Neutrophil (primary cell): ENCODE results near the gene ZNF284.

ENCODE experiments used
- H3K27ac ChIP-seq: fragments of 200-600 bp; sonication (generic); 2 replicates; pipeline ENCODE4 v1.5.1; 2016; ENCODE audit warnings: mild to moderate bottlenecking, moderate library complexity
- H3K27me3 ChIP-seq: fragments of 200-600 bp; sonication (generic); 2 replicates; pipeline ENCODE4 v1.6.0; 2016; ENCODE audit warnings: mild to moderate bottlenecking
- H3K36me3 ChIP-seq: fragments of 200-600 bp; sonication (generic); 2 replicates; pipeline ENCODE4 v1.5.1; 2017
- H3K4me1 ChIP-seq, 2 experiments: fragments of 200-600 bp in 1 of 2; sonication (generic) in 1 of 2; 1 replicate in 1 of 2; 2 replicates in 1 of 2; pipeline versions ENCODE4 v1.5.1 to v1.6.1; 2013 to 2016; ENCODE audit warnings: low read depth in 1 of 2, low read length in 1 of 2, mild to moderate bottlenecking in 1 of 2, moderate library complexity in 1 of 2; ENCODE audit not compliant: control insufficient read depth in 1 of 2, insufficient read depth in 1 of 2
- H3K4me3 ChIP-seq, 2 experiments: fragments of 200-600 bp in 1 of 2; sonication (generic) in 1 of 2; 1 replicate in 1 of 2; 2 replicates in 1 of 2; pipeline ENCODE4 v1.5.1; 2013 to 2016; ENCODE audit warnings: low read depth in 1 of 2, low read length in 1 of 2, mild to moderate bottlenecking in 1 of 2, moderate library complexity in 1 of 2
- H3K9me3 ChIP-seq: fragments of 200-600 bp; sonication (generic); 2 replicates; pipeline ENCODE4 v1.5.1; 2016
- TF ChIP-seq, protein P1 (sequence below): fragments of 200-600 bp; sonication (generic); IDR thresholded peaks from 2 replicates; pipeline ENCODE4 v1.5.1; 2016; ENCODE audit warnings: antibody characterized with exemption

ZNF284 gene

DNA sequence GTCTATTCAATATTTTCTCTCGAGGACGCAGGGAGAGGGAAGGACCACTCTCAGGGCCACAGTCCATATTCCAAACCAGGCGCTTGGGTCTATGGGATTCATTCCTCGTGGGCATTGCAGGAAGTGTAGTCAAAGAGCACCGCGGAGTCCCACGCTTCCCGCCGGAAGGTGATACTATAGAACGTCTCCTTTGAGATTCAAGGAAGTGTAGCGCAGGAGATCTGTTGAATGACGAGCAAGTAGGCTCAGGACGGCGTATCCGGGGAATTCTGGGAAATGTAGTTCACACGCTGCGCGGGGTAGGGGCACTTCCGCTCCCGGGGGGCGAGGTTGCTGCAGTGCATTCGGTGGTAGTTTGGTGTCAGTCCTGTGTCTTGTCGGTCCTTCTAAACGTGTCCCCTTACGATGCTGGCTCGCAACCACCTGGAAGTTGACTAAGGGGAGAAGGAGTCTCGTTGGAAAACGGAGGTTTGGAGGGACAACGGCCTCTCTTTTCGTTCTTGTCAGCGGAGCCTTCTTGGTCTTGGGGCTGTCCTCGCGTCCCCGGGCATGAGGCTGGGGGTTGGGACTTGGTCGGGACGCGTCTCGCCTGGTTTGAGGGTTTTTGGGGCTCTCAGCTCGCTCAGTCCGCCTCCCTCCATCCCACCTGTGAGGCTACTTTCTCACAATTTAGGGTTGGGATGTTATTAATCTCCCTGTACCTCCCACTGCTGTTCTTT is at the start of gene ZNF284:
Gene ZNF284, plus strand, starts transcription at position 336 of the 719 bp plus-strand sequence. CDS start 4,231 bp downstream, outside the sequence.
- no peaks in the 10 kb centered on the region for H3K27me3 ChIP-seq
- TF ChIP-seq, protein P1, sequence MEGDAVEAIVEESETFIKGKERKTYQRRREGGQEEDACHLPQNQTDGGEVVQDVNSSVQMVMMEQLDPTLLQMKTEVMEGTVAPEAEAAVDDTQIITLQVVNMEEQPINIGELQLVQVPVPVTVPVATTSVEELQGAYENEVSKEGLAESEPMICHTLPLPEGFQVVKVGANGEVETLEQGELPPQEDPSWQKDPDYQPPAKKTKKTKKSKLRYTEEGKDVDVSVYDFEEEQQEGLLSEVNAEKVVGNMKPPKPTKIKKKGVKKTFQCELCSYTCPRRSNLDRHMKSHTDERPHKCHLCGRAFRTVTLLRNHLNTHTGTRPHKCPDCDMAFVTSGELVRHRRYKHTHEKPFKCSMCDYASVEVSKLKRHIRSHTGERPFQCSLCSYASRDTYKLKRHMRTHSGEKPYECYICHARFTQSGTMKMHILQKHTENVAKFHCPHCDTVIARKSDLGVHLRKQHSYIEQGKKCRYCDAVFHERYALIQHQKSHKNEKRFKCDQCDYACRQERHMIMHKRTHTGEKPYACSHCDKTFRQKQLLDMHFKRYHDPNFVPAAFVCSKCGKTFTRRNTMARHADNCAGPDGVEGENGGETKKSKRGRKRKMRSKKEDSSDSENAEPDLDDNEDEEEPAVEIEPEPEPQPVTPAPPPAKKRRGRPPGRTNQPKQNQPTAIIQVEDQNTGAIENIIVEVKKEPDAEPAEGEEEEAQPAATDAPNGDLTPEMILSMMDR, result no peak
- peak within 1 kb of the TSS; percentile 66 to 72 for H3K4me3 ChIP-seq
- H3K9me3 ChIP-seq, result peaks cover 5% of the 10 kb centered on the region
- no peak within 1 kb of the TSS for H3K27ac ChIP-seq
- no peaks in the 10 kb centered on the region for H3K36me3 ChIP-seq
- H3K4me1 ChIP-seq, result peaks cover 12 to 15% of the 10 kb centered on the region in 2 experiments

DNA sequence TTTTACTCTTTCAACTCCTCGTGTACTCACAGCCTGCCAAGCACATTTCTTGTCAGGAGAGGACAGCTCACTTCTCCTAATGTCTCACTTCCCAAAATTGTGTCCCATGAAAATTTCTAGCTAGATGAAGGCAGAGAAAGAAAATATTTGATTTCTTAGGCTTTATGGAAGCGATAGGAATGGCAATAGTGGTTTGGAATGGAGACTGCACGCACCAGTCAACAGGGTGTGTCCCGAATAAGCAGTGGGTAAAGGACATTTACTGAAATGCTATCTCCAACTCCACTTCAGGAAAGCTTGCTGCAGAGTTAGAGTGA is 47.1 kb upstream of the ZNF284 start:
- TF ChIP-seq, protein P1, result no peak
- peaks cover 15% of the 10 kb centered on the region for H3K36me3 ChIP-seq
- peaks cover 8 to 11% of the 10 kb centered on the region in 2 experiments for H3K4me1 ChIP-seq
- no peaks in the 10 kb centered on the region for H3K9me3 ChIP-seq
- peak overlapping the region; percentile 58 to 74 for H3K4me3 ChIP-seq
- peak overlapping the region; percentile 47 for H3K27ac ChIP-seq
- H3K27me3 ChIP-seq, result no peaks in the 10 kb centered on the region

DNA sequence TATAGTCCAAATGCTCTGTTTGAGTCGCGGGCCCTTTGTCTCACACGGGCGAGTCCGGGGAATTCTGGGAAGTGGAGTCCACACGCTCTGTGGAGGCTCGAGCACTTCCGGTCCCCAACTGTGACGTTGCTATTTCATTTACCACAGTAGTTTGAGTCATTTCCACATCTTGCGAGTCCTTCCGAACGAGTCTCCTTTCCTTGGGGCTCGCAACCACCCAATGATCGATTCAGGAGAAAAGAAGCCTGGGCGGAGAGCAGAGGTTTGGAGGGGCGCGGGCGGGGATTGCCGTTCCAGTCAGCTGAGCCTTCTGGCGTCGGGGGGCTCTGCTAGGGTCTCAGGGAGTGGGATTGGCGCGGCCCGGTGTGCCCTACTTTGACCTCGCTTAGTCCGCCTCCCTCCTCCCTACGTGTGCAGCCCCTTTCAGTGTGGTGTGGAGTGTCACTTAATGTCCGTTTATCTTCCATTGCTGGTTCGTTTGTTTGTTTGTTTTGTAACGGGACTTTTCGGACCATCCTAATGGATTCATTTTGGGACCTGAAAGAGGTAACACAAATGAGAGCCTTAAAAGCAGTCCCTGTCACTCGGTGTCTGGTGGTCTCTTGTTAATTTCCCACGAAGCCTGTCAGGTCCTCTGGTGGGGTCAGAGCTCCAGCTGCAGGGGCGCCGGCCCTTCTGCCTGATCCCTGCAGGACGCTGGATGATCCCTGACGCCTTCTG is 46.6 kb upstream of the ZNF284 start, which contains the start of gene ZNF222:
Gene ZNF222, plus strand, starts transcription at position 163 of the 720 bp plus-strand sequence. Its CDS starts 58 bp downstream, at position 221.
- TF ChIP-seq, protein P1, result no peak
- peaks cover 8 to 11% of the 10 kb centered on the region in 2 experiments for H3K4me1 ChIP-seq
- peak within 1 kb of the TSS; percentile 58 to 74 for H3K4me3 ChIP-seq
- no peaks in the 10 kb centered on the region for H3K27me3 ChIP-seq
- H3K36me3 ChIP-seq, result peaks cover 15% of the 10 kb centered on the region
- H3K27ac ChIP-seq, result peak within 1 kb of the TSS; percentile 47
- H3K9me3 ChIP-seq, result no peaks in the 10 kb centered on the region

DNA sequence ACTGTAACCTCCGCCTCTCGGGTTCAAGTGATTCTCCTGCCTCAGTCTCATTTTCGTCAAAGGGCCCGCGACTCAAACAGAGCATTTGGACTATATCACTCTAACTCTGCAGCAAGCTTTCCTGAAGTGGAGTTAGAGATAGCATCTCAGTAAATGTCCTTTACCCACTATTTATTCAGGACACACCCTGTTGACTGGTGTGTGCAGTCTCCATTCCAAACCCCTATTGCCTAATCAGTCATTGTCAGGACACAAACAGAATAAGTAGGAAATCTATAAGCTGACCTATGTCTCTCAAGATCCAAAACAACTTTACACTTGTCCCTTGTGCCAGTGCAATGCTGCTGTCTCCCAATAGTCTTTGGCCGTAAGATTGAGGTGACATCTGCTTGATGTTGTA is 45.3 kb upstream of the ZNF284 start:
- TF ChIP-seq, protein P1, result no peak

DNA sequence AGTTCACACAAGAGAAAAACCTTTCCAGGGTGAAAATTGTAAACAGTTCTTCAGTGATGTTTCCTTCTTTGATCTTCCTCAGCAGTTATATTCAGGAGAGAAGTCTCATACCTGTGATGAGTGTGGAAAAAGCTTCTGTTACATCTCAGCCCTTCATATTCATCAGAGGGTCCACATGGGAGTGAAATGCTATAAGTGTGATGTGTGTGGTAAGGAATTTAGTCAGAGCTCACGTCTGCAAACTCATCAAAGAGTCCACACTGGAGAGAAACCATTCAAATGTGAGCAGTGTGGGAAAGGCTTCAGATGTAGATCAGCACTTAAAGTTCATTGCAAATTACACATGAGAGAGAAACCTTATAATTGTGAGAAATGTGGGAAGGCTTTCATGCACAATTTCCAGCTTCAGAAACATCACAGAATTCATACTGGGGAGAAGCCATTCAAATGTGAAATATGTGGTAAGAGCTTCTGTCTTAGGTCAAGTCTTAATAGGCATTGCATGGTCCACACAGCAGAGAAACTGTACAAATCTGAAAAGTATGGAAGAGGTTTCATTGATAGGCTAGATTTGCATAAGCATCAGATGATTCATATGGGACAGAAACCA is 39.9 kb upstream of the ZNF284 start:
- TF ChIP-seq, protein P1, result no peak
- Histone ChIP-seq H3K4me1 (no peaks in the 10 kb centered on the region), H3K4me3 (no peak overlapping the region), H3K27me3 (no peaks in the 10 kb centered on the region), H3K9me3 (peaks cover 31% of the 10 kb centered on the region), H3K27ac (no peak overlapping the region), H3K36me3 (peaks cover 21% of the 10 kb centered on the region)

More for the DNA sequence above, 45.3 kb upstream of the ZNF284 start:
- H3K27me3 ChIP-seq, result no peaks in the 10 kb centered on the region
- H3K9me3 ChIP-seq, result peaks cover 12% of the 10 kb centered on the region
- peaks cover 15% of the 10 kb centered on the region for H3K36me3 ChIP-seq
- no peak overlapping the region for H3K27ac ChIP-seq
- no peak overlapping the region for H3K4me3 ChIP-seq
- peaks cover 8 to 11% of the 10 kb centered on the region in 2 experiments for H3K4me1 ChIP-seq
